HepG2 (cell line): Measurements from ENCODE around the gene CYB5A. TPM values are rescaled to one million over a fixed set of nuclear protein-coding genes. Genes with fewer than 3 reads are reported as not detected.

Source experiments
- GATA4 ChIP-seq: sonication (generic); IDR thresholded peaks from 2 replicates; pipeline ENCODE4 v1.6.1; 2016; ENCODE audit warnings: antibody characterized with exemption, low read depth, borderline replicate concordance
- HNRNPH1 ChIP-seq: fragments of 200-400 bp; formaldehyde crosslinking; optimal IDR thresholded peaks from 2 replicates; pipeline ENCODE3; 2017; ENCODE audit warnings: mild to moderate bottlenecking, low read depth, low read length
- IRX3 ChIP-seq: sonication (generic); formaldehyde crosslinking; IDR thresholded peaks from 2 replicates; pipeline ENCODE4 v1.8.1; 2023; ENCODE audit warnings: mild to moderate bottlenecking, low read depth, missing genetic modification reagents, borderline replicate concordance
- PCBP1 ChIP-seq: fragments of 200-400 bp; formaldehyde crosslinking; IDR thresholded peaks from 2 replicates; pipeline ENCODE4 v1.6.1; 2017; ENCODE audit warnings: mild to moderate bottlenecking, low read depth, low read length, borderline replicate concordance
- RBFOX2 ChIP-seq: fragments of 200-400 bp; formaldehyde crosslinking; IDR thresholded peaks from 2 replicates; pipeline ENCODE4 v1.6.1; 2017; ENCODE audit warnings: low read depth, mild to moderate bottlenecking, low read length
- SIX1 ChIP-seq: sonication (generic); formaldehyde crosslinking; IDR thresholded peaks from 2 replicates; pipeline ENCODE4 v1.4.0; 2020; ENCODE audit warnings: missing genetic modification reagents, borderline replicate concordance
- THAP8 ChIP-seq: sonication (generic); formaldehyde crosslinking; IDR thresholded peaks from 2 replicates; pipeline ENCODE4 v1.5.1; 2020; ENCODE audit warnings: missing genetic modification reagents, mild to moderate bottlenecking, borderline replicate concordance
- ZNF264 ChIP-seq: sonication (generic); formaldehyde crosslinking; IDR thresholded peaks from 2 replicates; pipeline ENCODE4 v1.4.0; 2020; ENCODE audit warnings: missing genetic modification reagents
- ZNF3 ChIP-seq: IDR thresholded peaks from 2 replicates; pipeline ENCODE4 v1.7.0; 2017; ENCODE audit warnings: inconsistent platforms
- ZNF432 ChIP-seq: sonication (generic); formaldehyde crosslinking; IDR thresholded peaks from 2 replicates; pipeline ENCODE4 v1.5.0; 2020; ENCODE audit warnings: missing genetic modification reagents, mild to moderate bottlenecking, borderline replicate concordance
- ZNF678 ChIP-seq: sonication (generic); formaldehyde crosslinking; IDR thresholded peaks from 2 replicates; pipeline ENCODE4 v1.4.0; 2020; ENCODE audit warnings: mild to moderate bottlenecking, missing genetic modification reagents
- polyA plus RNA-seq, 8 experiments: library from polyadenylated mRNA; depleted of rRNA in 3 of 8; stranded (reverse) in 7 of 8; unstranded in 1 of 8; fragments of >200 nt; fragmentation: Illumina TruSeq in 4 of 8; extraction: Trizol in 4 of 8; gene quantifications; 2 replicates each; pipeline versions ENCODE4 v1.2.1 to v1.2.3, GENCODE V29; 2011 to 2016; ENCODE audit warnings: low read depth in 4 of 8, missing spikeins in 1 of 8, mixed read lengths in 1 of 8; ENCODE audit not compliant: insufficient read depth in 1 of 8
- total RNA-seq, 5 experiments: library from RNA; depleted of rRNA; stranded (reverse); fragments of >200 nt; fragmentation: Illumina TruSeq; extraction: Trizol; gene quantifications; 2 replicates each; pipeline ENCODE4 v1.2.3, GENCODE V29; 2016; ENCODE audit warnings: low read depth in 1 of 5
- TF ChIP-seq, protein P1 (sequence below): sonication (generic); formaldehyde crosslinking; IDR thresholded peaks from 2 replicates; pipeline ENCODE4 v1.4.0; 2020; ENCODE audit warnings: low read depth, mild to moderate bottlenecking, missing genetic modification reagents
- TF ChIP-seq, protein P2 (sequence below): sonication (generic); formaldehyde crosslinking; IDR thresholded peaks from 2 replicates; pipeline ENCODE4 v1.4.0; 2020; ENCODE audit warnings: mild to moderate bottlenecking, missing genetic modification reagents
- TF ChIP-seq, protein P3 (sequence below): sonication (generic); formaldehyde crosslinking; IDR thresholded peaks from 2 replicates; pipeline ENCODE4 v1.5.1; 2020; ENCODE audit warnings: mild to moderate bottlenecking, missing genetic modification reagents, moderate library complexity

Gene CYB5A
- total and polyA plus RNA-seq, 2 of the 13 experiments (the other 11 are each of a cell fraction or from before 2014, with no cell fraction given), result 215 to 356 TPM

- TF ChIP-seq, protein P1, sequence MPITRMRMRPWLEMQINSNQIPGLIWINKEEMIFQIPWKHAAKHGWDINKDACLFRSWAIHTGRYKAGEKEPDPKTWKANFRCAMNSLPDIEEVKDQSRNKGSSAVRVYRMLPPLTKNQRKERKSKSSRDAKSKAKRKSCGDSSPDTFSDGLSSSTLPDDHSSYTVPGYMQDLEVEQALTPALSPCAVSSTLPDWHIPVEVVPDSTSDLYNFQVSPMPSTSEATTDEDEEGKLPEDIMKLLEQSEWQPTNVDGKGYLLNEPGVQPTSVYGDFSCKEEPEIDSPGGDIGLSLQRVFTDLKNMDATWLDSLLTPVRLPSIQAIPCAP (CRISPR knock-in tag), result no peak
- TF ChIP-seq ZNF3, result no peak
- TF ChIP-seq IRX3, result 0 out of 2 replicates have a peak, but pooled peaks have one; percentile 9
- TF ChIP-seq ZNF678 (CRISPR knock-in tag), result no peak
- TF ChIP-seq, protein P2, sequence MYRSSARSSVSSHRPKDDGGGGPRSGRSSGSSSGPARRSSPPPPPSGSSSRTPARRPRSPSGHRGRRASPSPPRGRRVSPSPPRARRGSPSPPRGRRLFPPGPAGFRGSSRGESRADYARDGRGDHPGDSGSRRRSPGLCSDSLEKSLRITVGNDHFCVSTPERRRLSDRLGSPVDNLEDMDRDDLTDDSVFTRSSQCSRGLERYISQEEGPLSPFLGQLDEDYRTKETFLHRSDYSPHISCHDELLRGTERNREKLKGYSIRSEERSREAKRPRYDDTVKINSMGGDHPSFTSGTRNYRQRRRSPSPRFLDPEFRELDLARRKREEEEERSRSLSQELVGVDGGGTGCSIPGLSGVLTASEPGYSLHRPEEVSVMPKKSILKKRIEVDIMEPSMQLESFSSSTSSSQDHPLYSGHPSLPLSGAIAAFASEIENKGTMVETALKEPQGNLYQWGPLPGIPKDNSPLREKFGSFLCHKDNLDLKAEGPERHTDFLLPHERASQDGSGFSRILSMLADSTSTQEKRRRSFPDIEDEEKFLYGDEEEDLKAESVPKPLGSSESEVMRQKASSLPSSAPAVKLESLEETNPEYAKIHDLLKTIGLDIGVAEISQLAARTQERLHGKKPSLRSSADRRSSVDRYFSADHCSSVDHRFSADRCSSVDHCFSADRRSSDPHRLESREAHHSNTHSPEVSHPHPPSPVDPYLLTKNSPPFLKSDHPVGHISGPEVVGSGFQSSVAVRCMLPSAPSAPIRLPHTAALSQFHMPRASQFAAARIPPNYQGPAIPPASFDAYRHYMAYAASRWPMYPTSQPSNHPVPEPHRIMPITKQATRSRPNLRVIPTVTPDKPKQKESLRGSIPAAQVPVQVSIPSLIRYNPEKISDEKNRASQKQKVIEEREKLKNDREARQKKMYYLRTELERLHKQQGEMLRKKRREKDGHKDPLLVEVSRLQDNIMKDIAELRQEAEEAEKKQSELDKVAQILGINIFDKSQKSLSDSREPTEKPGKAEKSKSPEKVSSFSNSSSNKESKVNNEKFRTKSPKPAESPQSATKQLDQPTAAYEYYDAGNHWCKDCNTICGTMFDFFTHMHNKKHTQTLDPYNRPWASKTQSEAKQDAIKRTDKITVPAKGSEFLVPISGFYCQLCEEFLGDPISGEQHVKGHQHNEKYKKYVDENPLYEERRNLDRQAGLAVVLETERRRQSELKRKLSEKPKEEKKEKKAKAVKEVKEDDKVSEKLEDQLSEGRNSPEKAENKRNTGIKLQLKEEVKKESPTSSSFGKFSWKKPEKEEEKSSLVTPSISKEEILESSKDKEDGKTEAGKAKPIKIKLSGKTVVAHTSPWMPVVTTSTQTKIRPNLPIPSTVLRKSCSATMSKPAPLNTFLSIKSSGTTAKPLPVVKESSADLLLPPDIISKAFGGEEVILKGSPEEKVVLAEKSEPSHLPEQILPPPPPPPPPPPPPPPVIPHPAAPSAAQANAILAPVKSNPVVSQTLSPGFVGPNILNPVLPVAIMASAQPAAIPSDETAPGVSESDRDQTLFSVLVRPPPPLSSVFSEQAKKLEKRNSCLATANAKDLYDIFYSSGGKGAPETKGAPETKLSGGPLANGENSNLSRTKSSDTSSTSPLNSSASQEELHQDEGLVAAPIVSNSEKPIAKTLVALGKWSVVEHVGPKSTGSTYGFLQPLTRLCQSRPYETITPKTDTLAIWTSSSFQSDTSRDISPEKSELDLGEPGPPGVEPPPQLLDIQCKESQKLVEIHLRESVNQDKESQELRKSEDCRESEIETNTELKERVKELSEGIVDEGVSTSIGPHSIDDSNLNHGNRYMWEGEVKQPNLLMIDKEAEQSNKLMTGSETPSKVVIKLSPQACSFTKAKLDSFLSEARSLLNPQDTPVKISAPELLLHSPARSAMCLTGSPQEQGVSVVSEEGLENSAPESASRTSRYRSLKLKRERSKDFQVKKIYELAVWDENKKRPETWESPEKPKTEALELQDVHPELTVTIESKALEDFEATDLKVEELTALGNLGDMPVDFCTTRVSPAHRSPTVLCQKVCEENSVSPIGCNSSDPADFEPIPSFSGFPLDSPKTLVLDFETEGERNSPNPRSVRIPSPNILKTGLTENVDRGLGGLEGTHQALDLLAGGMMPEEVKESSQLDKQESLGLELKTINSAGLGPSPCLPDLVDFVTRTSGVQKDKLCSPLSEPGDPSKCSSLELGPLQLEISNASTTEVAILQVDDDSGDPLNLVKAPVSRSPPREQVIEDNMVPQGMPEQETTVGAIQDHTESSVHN, result 0 out of 2 replicates have a peak, but pooled peaks have one; percentile 72
- TF ChIP-seq THAP8 (CRISPR knock-in tag), result no peak
- TF ChIP-seq RBFOX2, result peak; percentile 71
- peak; percentile 38; the same call in 1 of the 2 replicates for TF ChIP-seq SIX1 (CRISPR knock-in tag)
- peak; percentile 96; the same call in 1 of the 2 replicates for TF ChIP-seq PCBP1
- peak; percentile 99 for TF ChIP-seq ZNF264 (CRISPR knock-in tag)
- no peak for TF ChIP-seq ZNF432
- no peak for TF ChIP-seq HNRNPH1
- TF ChIP-seq, protein P3, sequence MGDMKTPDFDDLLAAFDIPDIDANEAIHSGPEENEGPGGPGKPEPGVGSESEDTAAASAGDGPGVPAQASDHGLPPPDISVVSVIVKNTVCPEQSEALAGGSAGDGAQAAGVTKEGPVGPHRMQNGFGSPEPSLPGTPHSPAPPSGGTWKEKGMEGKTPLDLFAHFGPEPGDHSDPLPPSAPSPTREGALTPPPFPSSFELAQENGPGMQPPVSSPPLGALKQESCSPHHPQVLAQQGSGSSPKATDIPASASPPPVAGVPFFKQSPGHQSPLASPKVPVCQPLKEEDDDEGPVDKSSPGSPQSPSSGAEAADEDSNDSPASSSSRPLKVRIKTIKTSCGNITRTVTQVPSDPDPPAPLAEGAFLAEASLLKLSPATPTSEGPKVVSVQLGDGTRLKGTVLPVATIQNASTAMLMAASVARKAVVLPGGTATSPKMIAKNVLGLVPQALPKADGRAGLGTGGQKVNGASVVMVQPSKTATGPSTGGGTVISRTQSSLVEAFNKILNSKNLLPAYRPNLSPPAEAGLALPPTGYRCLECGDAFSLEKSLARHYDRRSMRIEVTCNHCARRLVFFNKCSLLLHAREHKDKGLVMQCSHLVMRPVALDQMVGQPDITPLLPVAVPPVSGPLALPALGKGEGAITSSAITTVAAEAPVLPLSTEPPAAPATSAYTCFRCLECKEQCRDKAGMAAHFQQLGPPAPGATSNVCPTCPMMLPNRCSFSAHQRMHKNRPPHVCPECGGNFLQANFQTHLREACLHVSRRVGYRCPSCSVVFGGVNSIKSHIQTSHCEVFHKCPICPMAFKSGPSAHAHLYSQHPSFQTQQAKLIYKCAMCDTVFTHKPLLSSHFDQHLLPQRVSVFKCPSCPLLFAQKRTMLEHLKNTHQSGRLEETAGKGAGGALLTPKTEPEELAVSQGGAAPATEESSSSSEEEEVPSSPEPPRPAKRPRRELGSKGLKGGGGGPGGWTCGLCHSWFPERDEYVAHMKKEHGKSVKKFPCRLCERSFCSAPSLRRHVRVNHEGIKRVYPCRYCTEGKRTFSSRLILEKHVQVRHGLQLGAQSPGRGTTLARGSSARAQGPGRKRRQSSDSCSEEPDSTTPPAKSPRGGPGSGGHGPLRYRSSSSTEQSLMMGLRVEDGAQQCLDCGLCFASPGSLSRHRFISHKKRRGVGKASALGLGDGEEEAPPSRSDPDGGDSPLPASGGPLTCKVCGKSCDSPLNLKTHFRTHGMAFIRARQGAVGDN (CRISPR knock-in tag), result peak; percentile 89
- TF ChIP-seq GATA4, result no peak; the same call in 1 of the 2 replicates
Observed at GRCh38 chr18:74291771-74292540, at the start of gene CYB5A (continued).
